ENCODE results near the gene MT1M.

MT1M gene

DNA sequence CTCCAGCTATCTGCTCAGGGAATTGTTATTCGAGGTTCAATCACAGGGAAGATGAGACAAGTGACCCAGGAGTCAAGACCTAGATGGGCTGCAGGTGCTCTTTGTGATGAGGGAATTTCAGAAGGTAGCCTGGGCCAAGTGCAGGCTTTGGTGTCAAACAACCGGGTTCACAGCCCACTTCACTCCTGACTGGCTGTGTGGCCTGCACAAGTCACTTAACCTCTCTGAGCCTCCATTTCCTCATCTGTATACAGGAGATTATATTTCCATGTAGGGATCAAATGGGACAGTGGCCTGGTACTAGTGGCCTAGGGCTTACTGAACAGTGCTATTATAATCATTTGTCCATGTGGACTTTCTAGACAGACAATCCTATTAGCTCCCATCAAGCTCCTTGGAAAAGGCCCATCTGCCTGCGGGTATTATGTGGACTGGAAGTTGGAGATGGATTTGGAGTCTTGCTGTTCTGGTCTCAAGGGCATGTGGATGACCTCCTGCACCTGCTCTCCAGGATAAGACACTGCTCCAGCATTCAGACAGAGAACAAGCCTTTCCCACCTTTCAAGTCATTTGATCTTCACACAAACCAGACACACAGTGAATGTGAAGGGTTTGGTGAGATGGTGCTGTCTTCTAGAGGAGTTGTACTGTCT is 46.7 kb downstream of the MT1M start:
- ATAC-seq, result no peak

DNA sequence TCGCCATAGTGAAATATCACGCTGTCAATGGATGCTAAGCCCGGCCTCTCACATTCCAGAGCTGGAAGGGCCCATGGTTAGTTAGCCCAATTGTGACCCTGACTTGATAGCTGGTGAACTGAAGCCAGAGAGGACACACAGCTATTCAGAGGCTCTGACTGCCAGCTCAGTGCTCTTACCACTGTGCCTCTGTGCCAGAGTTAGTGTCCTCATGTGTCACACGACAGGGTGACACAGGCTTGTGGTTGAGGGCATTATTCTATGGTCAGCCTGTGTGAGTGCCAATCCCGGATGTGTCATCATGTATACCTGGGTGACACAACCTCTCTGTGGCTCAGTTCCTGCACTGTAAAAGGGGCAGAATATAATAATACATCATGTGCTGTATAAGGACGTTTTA is 47.4 kb downstream of the MT1M start:
- ATAC-seq, result peak; percentile 3 to 30

DNA sequence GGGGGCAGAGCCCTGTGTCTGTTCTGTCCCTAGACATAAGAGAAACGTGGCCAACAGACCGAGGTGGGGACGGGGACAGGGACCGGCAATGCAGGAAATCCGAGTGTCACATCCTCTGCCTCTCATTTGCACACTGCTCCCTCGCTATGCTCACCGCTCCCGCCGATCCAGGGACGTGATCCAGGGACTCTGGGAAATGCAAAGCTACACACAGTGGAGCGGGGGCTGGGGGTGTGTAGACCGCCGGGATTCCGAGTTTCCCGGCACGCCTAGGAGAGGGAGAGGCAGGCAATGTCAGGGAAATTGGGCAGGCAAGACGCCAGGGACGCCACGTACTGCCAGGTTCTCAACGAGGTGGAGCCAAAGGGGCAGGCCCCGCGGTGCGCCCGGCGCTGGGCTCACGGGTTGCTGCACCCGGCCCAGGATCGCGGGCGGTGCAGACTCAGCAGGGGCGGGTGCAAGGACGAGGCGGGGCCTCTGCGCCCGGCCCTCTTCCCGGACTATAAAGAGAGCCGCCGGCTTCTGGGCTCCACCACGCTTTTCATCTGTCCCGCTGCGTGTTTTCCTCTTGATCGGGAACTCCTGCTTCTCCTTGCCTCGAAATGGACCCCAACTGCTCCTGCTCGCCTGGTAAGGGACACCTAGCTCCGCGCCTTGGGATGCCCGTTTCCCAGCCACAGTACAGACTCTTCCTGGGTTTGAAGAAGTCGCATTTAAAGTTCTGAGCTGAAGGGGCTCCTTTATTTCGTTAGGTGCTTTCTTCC is 49.7 kb downstream of the MT1M start, which contains the start of gene MT1X:
Gene MT1X, plus strand, starts transcription at position 532 of the 764 bp plus-strand sequence. Its CDS starts 71 bp downstream, at position 603.
- ATAC-seq, result peak; percentile 99

DNA sequence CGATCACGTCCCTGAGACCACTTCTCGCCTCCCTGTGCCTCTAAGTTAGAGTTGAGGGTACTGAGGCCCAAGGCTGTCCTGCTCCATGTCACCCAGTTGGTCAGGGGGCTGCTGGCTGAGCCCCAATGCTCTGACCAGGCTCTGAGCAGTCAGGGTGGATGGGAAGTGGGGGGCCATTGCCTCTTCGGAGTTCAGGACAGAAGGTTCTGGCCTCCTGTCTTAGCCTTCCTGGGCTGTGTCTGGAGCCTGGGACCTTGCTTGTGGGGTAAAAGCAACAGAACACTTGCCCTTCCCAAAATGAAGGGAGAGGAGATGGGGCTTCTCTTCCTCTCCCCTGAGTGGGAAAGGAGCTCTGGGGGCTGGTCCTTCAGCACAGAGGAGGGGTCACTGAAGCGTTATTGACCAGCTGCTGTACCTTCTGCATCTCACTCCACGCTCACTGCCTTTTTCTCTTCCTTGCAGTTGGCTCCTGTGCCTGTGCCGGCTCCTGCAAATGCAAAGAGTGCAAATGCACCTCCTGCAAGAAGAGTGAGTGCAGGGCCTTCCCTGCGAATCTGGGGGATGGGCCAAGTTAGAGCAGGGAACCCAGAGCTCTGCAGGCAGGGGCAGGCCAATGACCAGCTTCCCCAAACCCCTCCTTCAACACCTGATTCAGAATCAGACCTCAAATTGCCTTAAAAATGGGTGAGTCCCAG is 50.4 kb downstream of the MT1M start:
- ATAC-seq, result peak in 1 of 2 donors; percentile 4
